Measurements from ENCODE around the gene MAS1L.

Gene MAS1L

GRCh38 chr6:29510746-29511300 is 23.1 kb upstream of the MAS1L start:
- DNase-seq (ENCODE audit: low spot score) (no peak), ATAC-seq (ENCODE audit: low read depth) (no peak)
- H3K36me3 ChIP-seq (ENCODE audit: low read depth) = no peaks in the 10 kb centered on the region
- no peaks in the 10 kb centered on the region for H3K9me3 ChIP-seq (ENCODE audit: severe bottlenecking)
- peaks cover 1% of the 10 kb centered on the region for H3K4me1 ChIP-seq (ENCODE audit: insufficient read depth, poor library complexity, severe bottlenecking)
- no peaks in the 10 kb centered on the region for H3K27me3 ChIP-seq (ENCODE audit: insufficient read depth, poor library complexity, severe bottlenecking)
- H3K27ac ChIP-seq (ENCODE audit: poor library complexity, severe bottlenecking) = no peak overlapping the region
- no peak overlapping the region for H3K4me3 ChIP-seq (ENCODE audit: severe bottlenecking)
- no peak for TF ChIP-seq CTCF (IDR thresholded peaks at IDR 0.05; ENCODE audit: poor library complexity, severe bottlenecking)

- no peak for ATAC-seq (ENCODE audit: low read depth)
- H3K27me3 ChIP-seq (ENCODE audit: insufficient read depth, poor library complexity, severe bottlenecking) = no peaks in the 10 kb centered on the region
Measured at GRCh38 chr6:29510202-29510601, 22.4 kb upstream of the MAS1L start.

GRCh38 chr6:29509711-29510110 is 22.0 kb upstream of the MAS1L start:
- TF ChIP-seq CTCF (IDR thresholded peaks at IDR 0.05; ENCODE audit: poor library complexity, severe bottlenecking) = no peak
- no peaks in the 10 kb centered on the region for H3K4me1 ChIP-seq (ENCODE audit: insufficient read depth, poor library complexity, severe bottlenecking)
- no peaks in the 10 kb centered on the region for H3K27me3 ChIP-seq (ENCODE audit: insufficient read depth, poor library complexity, severe bottlenecking)
- H3K9me3 ChIP-seq (ENCODE audit: severe bottlenecking) = no peaks in the 10 kb centered on the region
- no peak overlapping the region for H3K27ac ChIP-seq (ENCODE audit: poor library complexity, severe bottlenecking)
- no peak overlapping the region for H3K4me3 ChIP-seq (ENCODE audit: severe bottlenecking)
- no peak for DNase-seq (ENCODE audit: low spot score)
- no peak for ATAC-seq (ENCODE audit: low read depth)
- H3K36me3 ChIP-seq (ENCODE audit: low read depth) = no peaks in the 10 kb centered on the region

More at GRCh38 chr6:29510202-29510601, 22.4 kb upstream of the MAS1L start:
- no peaks in the 10 kb centered on the region for H3K4me1 ChIP-seq (ENCODE audit: insufficient read depth, poor library complexity, severe bottlenecking)
- H3K4me3 ChIP-seq (ENCODE audit: severe bottlenecking) = no peak overlapping the region
- no peak for DNase-seq (ENCODE audit: low spot score)
- no peaks in the 10 kb centered on the region for H3K36me3 ChIP-seq (ENCODE audit: low read depth)
- TF ChIP-seq CTCF (IDR thresholded peaks at IDR 0.05; ENCODE audit: poor library complexity, severe bottlenecking) = no peak
- H3K9me3 ChIP-seq (ENCODE audit: severe bottlenecking) = no peaks in the 10 kb centered on the region
- H3K27ac ChIP-seq (ENCODE audit: poor library complexity, severe bottlenecking) = no peak overlapping the region

GRCh38 chr6:29509239-29509638 is 21.5 kb upstream of the MAS1L start:
- Histone ChIP-seq H3K9me3 (ENCODE audit: severe bottlenecking) (no peaks in the 10 kb centered on the region), H3K27me3 (ENCODE audit: insufficient read depth, poor library complexity, severe bottlenecking) (no peaks in the 10 kb centered on the region), H3K4me1 (ENCODE audit: insufficient read depth, poor library complexity, severe bottlenecking) (no peaks in the 10 kb centered on the region), H3K4me3 (ENCODE audit: severe bottlenecking) (no peak overlapping the region), H3K27ac (ENCODE audit: poor library complexity, severe bottlenecking) (no peak overlapping the region), H3K36me3 (ENCODE audit: low read depth) (no peaks in the 10 kb centered on the region)
- DNase-seq (ENCODE audit: low spot score) = no peak
- no peak for ATAC-seq (ENCODE audit: low read depth)
- TF ChIP-seq CTCF (IDR thresholded peaks at IDR 0.05; ENCODE audit: poor library complexity, severe bottlenecking) = no peak

GRCh38 chr6:29507319-29507718 is 19.6 kb upstream of the MAS1L start:
- no peaks in the 10 kb centered on the region for H3K4me1 ChIP-seq (ENCODE audit: insufficient read depth, poor library complexity, severe bottlenecking)
- ATAC-seq (ENCODE audit: low read depth) (no peak), DNase-seq (ENCODE audit: low spot score) (no peak)
- no peak for TF ChIP-seq CTCF (IDR thresholded peaks at IDR 0.05; ENCODE audit: poor library complexity, severe bottlenecking)
- no peak overlapping the region for H3K4me3 ChIP-seq (ENCODE audit: severe bottlenecking)
- H3K9me3 ChIP-seq (ENCODE audit: severe bottlenecking) = no peaks in the 10 kb centered on the region
- no peaks in the 10 kb centered on the region for H3K36me3 ChIP-seq (ENCODE audit: low read depth)
- no peak overlapping the region for H3K27ac ChIP-seq (ENCODE audit: poor library complexity, severe bottlenecking)
- H3K27me3 ChIP-seq (ENCODE audit: insufficient read depth, poor library complexity, severe bottlenecking) = no peaks in the 10 kb centered on the region

Measured in RWPE2 (cell line).